BE2C (cell line): Measurements from ENCODE around the gene SGO1.

Experiments
- DNase-seq: peaks from one replicate; pipeline ENCODE4 v3.0.0-alpha.2; 2020
- H3K27me3 ChIP-seq: fragments of 250-450 bp; sonication (Bioruptor Pico); 2 replicates; pipeline ENCODE4 v1.5.1; 2020; ENCODE audit warnings: mild to moderate bottlenecking
- H3K36me3 ChIP-seq: fragments of 250-450 bp; sonication (Bioruptor Pico); 2 replicates; pipeline ENCODE4 v1.5.1; 2020; ENCODE audit warnings: mild to moderate bottlenecking
- H3K4me1 ChIP-seq: fragments of 250-450 bp; sonication (Bioruptor Pico); 2 replicates; pipeline ENCODE4 v1.5.1; 2020
- H3K4me3 ChIP-seq: 2 replicates; pipeline ENCODE4 v1.5.1; 2011; ENCODE audit warnings: low read depth, low read length
- H3K9me3 ChIP-seq: fragments of 250-450 bp; sonication (Bioruptor Pico); 2 replicates; pipeline ENCODE4 v1.5.1; 2020
- CTCF ChIP-seq: IDR thresholded peaks from 2 replicates; pipeline ENCODE4 v1.5.1; 2012; ENCODE audit warnings: mild to moderate bottlenecking, low read depth, low read length

SGO1 gene

DNA sequence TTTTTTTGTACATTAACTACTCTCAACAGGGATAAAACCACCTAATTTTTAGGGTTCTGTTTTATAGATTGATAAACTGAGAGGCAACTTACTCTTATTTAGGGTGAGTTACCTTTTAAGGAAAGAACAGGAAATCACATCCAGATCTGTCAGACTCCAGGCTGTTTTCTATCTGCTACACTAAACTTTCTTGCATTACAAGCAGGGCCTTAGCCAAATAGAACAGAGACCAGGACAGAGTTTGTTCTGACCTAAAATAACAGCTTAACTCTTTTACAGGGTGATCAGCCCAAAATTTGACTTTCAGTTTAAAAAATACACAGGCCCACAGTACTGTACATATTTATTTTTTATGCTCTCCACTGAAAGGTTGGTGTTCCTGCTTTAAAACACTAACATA lies 38.6 kb downstream of the SGO1 start:
- Histone ChIP-seq H3K9me3 (no peaks in the 10 kb centered on the region), H3K36me3 (no peaks in the 10 kb centered on the region), H3K27me3 (no peaks in the 10 kb centered on the region), H3K4me3 (no peak overlapping the region), H3K4me1 (no peaks in the 10 kb centered on the region)
- TF ChIP-seq CTCF: no peak
- DNase-seq: no peak

- Histone ChIP-seq H3K36me3 (no peaks in the 10 kb centered on the region), H3K9me3 (no peaks in the 10 kb centered on the region), H3K4me3 (no peak overlapping the region), H3K4me1 (no peaks in the 10 kb centered on the region), H3K27me3 (no peaks in the 10 kb centered on the region)
- DNase-seq: no peak
- no peak for TF ChIP-seq CTCF
Observed at GRCh38 chr3:20146301-20146700, 39.7 kb downstream of the SGO1 start.

GRCh38 chr3:20145874-20146273 lies 40.1 kb downstream of the SGO1 start:
- Histone ChIP-seq H3K4me1 (no peaks in the 10 kb centered on the region), H3K4me3 (no peak overlapping the region), H3K27me3 (no peaks in the 10 kb centered on the region), H3K36me3 (no peaks in the 10 kb centered on the region), H3K9me3 (no peaks in the 10 kb centered on the region)
- no peak for TF ChIP-seq CTCF
- no peak for DNase-seq

- H3K36me3 ChIP-seq: no peaks in the 10 kb centered on the region
- no peaks in the 10 kb centered on the region for H3K27me3 ChIP-seq
- no peak overlapping the region for H3K4me3 ChIP-seq
- H3K4me1 ChIP-seq: no peaks in the 10 kb centered on the region
- H3K9me3 ChIP-seq: no peaks in the 10 kb centered on the region
- no peak for TF ChIP-seq CTCF
- no peak for DNase-seq
Observed at GRCh38 chr3:20143519-20143918, 42.5 kb downstream of the SGO1 start.

DNA sequence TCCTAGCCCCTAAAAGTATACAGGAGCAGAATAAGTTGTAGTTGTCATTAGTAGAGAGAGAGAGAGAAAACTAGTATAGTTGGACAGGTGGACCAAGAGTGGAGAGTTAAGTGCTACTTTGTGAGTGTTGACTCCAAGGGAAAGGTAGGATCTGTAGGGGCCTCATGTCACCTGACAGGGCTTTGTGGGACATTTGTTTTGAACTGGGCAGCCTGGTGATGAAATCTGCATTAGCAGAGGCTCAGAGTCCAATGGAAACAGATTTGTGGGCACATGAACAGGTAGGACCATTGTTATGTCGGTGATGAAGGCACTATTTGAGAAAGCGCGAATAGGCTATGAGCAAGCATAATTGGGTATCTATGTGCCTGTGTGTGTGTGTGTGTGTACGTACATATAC lies 43.5 kb downstream of the SGO1 start:
- no peak for DNase-seq
- no peaks in the 10 kb centered on the region for H3K4me1 ChIP-seq
- H3K4me3 ChIP-seq: no peak overlapping the region
- no peak for TF ChIP-seq CTCF
- H3K27me3 ChIP-seq: no peaks in the 10 kb centered on the region
- no peaks in the 10 kb centered on the region for H3K36me3 ChIP-seq
- no peaks in the 10 kb centered on the region for H3K9me3 ChIP-seq

GRCh38 chr3:20141851-20142250 lies 44.2 kb downstream of the SGO1 start:
- H3K4me3 ChIP-seq: no peak overlapping the region
- no peaks in the 10 kb centered on the region for H3K36me3 ChIP-seq
- no peaks in the 10 kb centered on the region for H3K9me3 ChIP-seq
- DNase-seq: peak; percentile 9
- TF ChIP-seq CTCF: no peak
- no peaks in the 10 kb centered on the region for H3K27me3 ChIP-seq
- no peaks in the 10 kb centered on the region for H3K4me1 ChIP-seq
